Right lobe of liver (tissue), 6 donors: ENCODE data around the gene RPGRIP1. TPM values are rescaled to one million over a fixed set of nuclear protein-coding genes. Genes with fewer than 3 reads are reported as not detected.

Experiments used
- ATAC-seq, 4 donors: fragments of 200-7000 bp; cut with Tn5 transposase; one replicate each; pipeline ENCODE4 v1.9.1; 2020; ENCODE audit warnings: mild to moderate bottlenecking in 4 of 4, moderate library complexity in 4 of 4
- DNase-seq, 3 donors: peaks; one replicate each; pipeline ENCODE4 v3.0.0-alpha.2; 2020
- H3K27ac ChIP-seq, 3 donors: fragments of 200-600 bp; one replicate each; pipeline ENCODE4 v1.8.0; 2022
- H3K27me3 ChIP-seq, 2 donors: fragments of 200-600 bp; one replicate each; pipeline ENCODE4 v1.8.0; 2022
- H3K36me3 ChIP-seq, 4 donors: fragments of 200-600 bp; sonication (generic) in 1 of 4; one replicate each; pipeline versions ENCODE4 v1.5.1 to v1.8.0; 2017 to 2022; ENCODE audit warnings: control low read depth in 1 of 4
- H3K4me1 ChIP-seq, 4 donors: fragments of 200-600 bp; sonication (generic) in 1 of 4; one replicate each; pipeline versions ENCODE4 v1.5.1 to v1.8.0; 2017 to 2022; ENCODE audit warnings: control low read depth in 1 of 4
- H3K4me3 ChIP-seq, 3 donors: fragments of 200-600 bp; one replicate each; pipeline ENCODE4 v1.8.0; 2022
- H3K9me3 ChIP-seq, 4 donors: fragments of 200-600 bp; sonication (generic) in 1 of 4; one replicate each; pipeline versions ENCODE4 v1.5.1 to v1.8.0; 2017 to 2022; ENCODE audit warnings: control low read depth in 1 of 4
- POLR2A ChIP-seq: fragments of 450-650 bp; IDR thresholded peaks from one replicate; pipeline ENCODE4 v1.6.1; 2017; ENCODE audit warnings: antibody characterized with exemption, mild to moderate bottlenecking
- WGBS: methylation state at CpG from one replicate; pipeline ENCODE4 v1.1.6; 2018; ENCODE audit warnings: low coverage, low lambda C conversion rate; ENCODE audit not compliant: insufficient coverage; ENCODE audit errors: missing lambda C conversion rate; 5-methylcytosine and 5-hydroxymethylcytosine counted together
- intact Hi-C, 2 donors: fragments of 100-400 bp; cut with DNase I; formaldehyde crosslinking; loops; one replicate each; pipeline versions ENCODE4 v1.11.2 to v1.14.1; 2022
- total RNA-seq, 6 experiments: library from RNA; depleted of rRNA in 2 of 6; stranded (reverse); fragments of >200 nt in 2 of 6; fragmentation: NEBNext Ultra II Directional in 3 of 6; extraction: Animal tissue kit (Norgen Biotek cat#: 25700) in 3 of 6; gene quantifications; one replicate each; pipeline versions ENCODE4 v1.1.0 to v1.2.4, GENCODE V29; 2016 to 2023
- TF ChIP-seq, protein P1 (sequence below), 4 donors: fragments of 200-600 bp in 3 of 4; fragments of 450-650 bp in 1 of 4; IDR thresholded peaks; one replicate each; pipeline versions ENCODE4 v1.5.1 to v1.8.0; 2016 to 2022; ENCODE audit warnings: antibody characterized with exemption in 4 of 4, mild to moderate bottlenecking in 2 of 4
- donor health status: DM: no; HTN: yes; CAD: no.
- donor health status: DM: no; HTN: no; CAD: no.
- donor health status: DM: no; HTN: no; CAD: no.
- donor health status: DM: no; HTN: yes; CAD: no.
- donor health status: DM: no; HTN: yes; CAD: no.

The RPGRIP1 gene
- total RNA-seq, 6 experiments from 2014 or later: 0.22 to 1.8 (median 1.0) TPM

DNA sequence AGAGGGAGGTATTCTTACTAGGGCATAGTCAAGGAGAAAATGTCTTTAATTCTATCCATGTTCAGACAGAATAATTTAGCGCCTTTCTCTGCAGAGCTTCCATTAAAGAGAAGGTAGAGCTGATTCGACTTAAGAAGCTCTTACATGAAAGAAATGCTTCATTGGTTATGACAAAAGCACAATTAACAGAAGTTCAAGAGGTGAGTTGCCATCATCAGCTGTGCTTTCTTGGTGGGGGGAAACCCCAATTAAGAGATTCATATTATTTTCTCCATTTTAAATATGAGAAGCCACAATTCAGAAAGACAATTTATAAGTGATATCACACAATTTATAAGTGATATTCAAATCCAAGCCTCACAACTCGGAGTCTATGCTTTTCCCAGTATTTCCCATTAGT is 27.8 kb downstream of the RPGRIP1 start:
- 56% methylated on average over 3 of the region's 3 CpGs for WGBS
- no peaks in the 10 kb centered on the region for H3K36me3 ChIP-seq
- no peaks in the 10 kb centered on the region for H3K27me3 ChIP-seq
- peak overlapping the region; percentile 41 to 95 (median 94) for H3K27ac ChIP-seq
- no peaks in the 10 kb centered on the region for H3K9me3 ChIP-seq
- intact Hi-C loops: no loop called here
- ATAC-seq: no peak
- TF ChIP-seq, protein P1, sequence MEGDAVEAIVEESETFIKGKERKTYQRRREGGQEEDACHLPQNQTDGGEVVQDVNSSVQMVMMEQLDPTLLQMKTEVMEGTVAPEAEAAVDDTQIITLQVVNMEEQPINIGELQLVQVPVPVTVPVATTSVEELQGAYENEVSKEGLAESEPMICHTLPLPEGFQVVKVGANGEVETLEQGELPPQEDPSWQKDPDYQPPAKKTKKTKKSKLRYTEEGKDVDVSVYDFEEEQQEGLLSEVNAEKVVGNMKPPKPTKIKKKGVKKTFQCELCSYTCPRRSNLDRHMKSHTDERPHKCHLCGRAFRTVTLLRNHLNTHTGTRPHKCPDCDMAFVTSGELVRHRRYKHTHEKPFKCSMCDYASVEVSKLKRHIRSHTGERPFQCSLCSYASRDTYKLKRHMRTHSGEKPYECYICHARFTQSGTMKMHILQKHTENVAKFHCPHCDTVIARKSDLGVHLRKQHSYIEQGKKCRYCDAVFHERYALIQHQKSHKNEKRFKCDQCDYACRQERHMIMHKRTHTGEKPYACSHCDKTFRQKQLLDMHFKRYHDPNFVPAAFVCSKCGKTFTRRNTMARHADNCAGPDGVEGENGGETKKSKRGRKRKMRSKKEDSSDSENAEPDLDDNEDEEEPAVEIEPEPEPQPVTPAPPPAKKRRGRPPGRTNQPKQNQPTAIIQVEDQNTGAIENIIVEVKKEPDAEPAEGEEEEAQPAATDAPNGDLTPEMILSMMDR (IDR thresholded peaks at IDR 0.05): no peak
- no peak for TF ChIP-seq POLR2A
- H3K4me1 ChIP-seq: peaks cover 0 to 16% (median 0%) of the 10 kb centered on the region in 4 donors
- H3K4me3 ChIP-seq: peak overlapping the region in 1 of 3 donors; percentile 45
- no peak for DNase-seq

- Histone ChIP-seq H3K36me3 (no peaks in the 10 kb centered on the region), H3K4me1 (peaks cover 0 to 16% (median 0%) of the 10 kb centered on the region in 4 donors), H3K4me3 (peak overlapping the region; percentile 10 to 58 (median 45)), H3K27ac (peak overlapping the region; percentile 73 to 95 (median 94)), H3K9me3 (no peaks in the 10 kb centered on the region), H3K27me3 (no peaks in the 10 kb centered on the region)
- TF ChIP-seq, protein P1 (IDR thresholded peaks at IDR 0.05): no peak
- TF ChIP-seq POLR2A: no peak
- ATAC-seq (peak; percentile 83 to 89 (median 85)), DNase-seq (no peak)
- intact Hi-C loops: no loop called here
Observed at GRCh38 chr14:21308132-21308478, 28.2 kb downstream of the RPGRIP1 start.

GRCh38 chr14:21308479-21309237 is 28.8 kb downstream of the RPGRIP1 start:
- peak overlapping the region; percentile 73 to 95 (median 94) for H3K27ac ChIP-seq
- peak; percentile 82 to 93 (median 91) for DNase-seq
- TF ChIP-seq, protein P1 (IDR thresholded peaks at IDR 0.05): no peak
- peak; percentile 89 for TF ChIP-seq POLR2A
- intact Hi-C loops: no loop called here
- no peaks in the 10 kb centered on the region for H3K27me3 ChIP-seq
- H3K36me3 ChIP-seq: no peaks in the 10 kb centered on the region
- peak; percentile 89 to 96 (median 92) for ATAC-seq
- 0% methylated on average over 13 of the region's 16 CpGs for WGBS
- peak overlapping the region; percentile 20 to 58 (median 45) for H3K4me3 ChIP-seq
- no peaks in the 10 kb centered on the region for H3K9me3 ChIP-seq
- peaks cover 0 to 16% (median 0%) of the 10 kb centered on the region in 4 donors for H3K4me1 ChIP-seq

DNA sequence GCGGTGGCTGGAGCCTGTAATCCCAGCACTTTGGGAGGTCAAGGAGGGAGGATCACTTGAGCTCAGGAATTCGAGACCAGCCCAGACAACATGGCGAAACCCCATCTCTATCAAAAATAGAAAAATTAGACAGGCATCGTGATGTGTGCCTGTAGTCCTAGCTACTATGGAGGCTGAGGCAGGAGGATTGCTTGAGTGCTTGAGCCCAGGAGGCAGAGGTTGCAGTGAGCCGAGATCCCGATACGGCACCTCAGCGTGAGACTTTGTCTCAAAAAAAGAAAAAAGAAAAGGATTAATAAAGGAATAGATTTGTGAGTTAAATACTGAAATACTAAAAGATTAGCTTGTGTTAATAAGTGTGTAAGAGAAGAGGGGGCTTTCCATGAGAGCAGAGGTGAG is 29.4 kb downstream of the RPGRIP1 start:
- no peaks in the 10 kb centered on the region for H3K9me3 ChIP-seq
- ATAC-seq: peak in 1 of 4 donors; percentile 1
- no peaks in the 10 kb centered on the region for H3K36me3 ChIP-seq
- H3K4me3 ChIP-seq: peak overlapping the region; percentile 20 to 58 (median 45)
- 71% methylated on average over 8 of the region's 8 CpGs for WGBS
- DNase-seq: no peak
- peaks cover 0 to 16% (median 0%) of the 10 kb centered on the region in 4 donors for H3K4me1 ChIP-seq
- intact Hi-C loops: no loop called here
- peak overlapping the region; percentile 61 to 78 (median 77) for H3K27ac ChIP-seq
- no peaks in the 10 kb centered on the region for H3K27me3 ChIP-seq
- TF ChIP-seq POLR2A: no peak
- TF ChIP-seq, protein P1 (IDR thresholded peaks at IDR 0.05): no peak
